Astrocyte of the cerebellum (primary cell): ENCODE results near the gene DIAPH2.

Experiments
- DNase-seq: peaks from one replicate; pipeline ENCODE4 v3.0.0-alpha.2; 2011; ENCODE audit warnings: low read depth
- H3K4me3 ChIP-seq: 2 replicates; pipeline ENCODE4 v1.5.1; 2011; ENCODE audit warnings: mild to moderate bottlenecking, low read depth, low read length, moderate library complexity
- CTCF ChIP-seq: IDR thresholded peaks from 2 replicates; pipeline ENCODE4 v1.5.1; 2012; ENCODE audit warnings: low read length, low read depth, moderate library complexity, mild to moderate bottlenecking; ENCODE audit errors: missing control alignments
- in situ Hi-C: cut with HindIII; loops from 2 replicates; pipeline ENCODE4 v1.10.0; 2017; ENCODE audit warnings: low sequenced_read_pairs

Gene DIAPH2

GRCh38 chrX:97199501-97199900 lies 514.9 kb downstream of the DIAPH2 start:
- in situ Hi-C loops, result no loop called here
- DNase-seq, result no peak
- H3K4me3 ChIP-seq, result no peak overlapping the region
- TF ChIP-seq CTCF, result no peak

GRCh38 chrX:97200454-97200853 lies 515.8 kb downstream of the DIAPH2 start:
- TF ChIP-seq CTCF, result no peak
- H3K4me3 ChIP-seq, result no peak overlapping the region
- DNase-seq, result no peak
- in situ Hi-C loops, result no loop called here

- in situ Hi-C loops, result no loop called here
- TF ChIP-seq CTCF, result no peak
- DNase-seq, result no peak
- H3K4me3 ChIP-seq, result no peak overlapping the region
Observed at GRCh38 chrX:97210501-97210900, 525.9 kb downstream of the DIAPH2 start.

GRCh38 chrX:97211070-97211469 lies 526.4 kb downstream of the DIAPH2 start:
- TF ChIP-seq CTCF, result no peak

GRCh38 chrX:97215186-97215585 lies 530.5 kb downstream of the DIAPH2 start:
- DNase-seq, result no peak
- H3K4me3 ChIP-seq, result no peak overlapping the region
- in situ Hi-C loops, result no loop called here
- TF ChIP-seq CTCF, result no peak

More at GRCh38 chrX:97211070-97211469, 526.4 kb downstream of the DIAPH2 start:
- no peak for DNase-seq
- in situ Hi-C loops, result no loop called here
- no peak overlapping the region for H3K4me3 ChIP-seq

GRCh38 chrX:97224148-97224547 lies 539.5 kb downstream of the DIAPH2 start:
- in situ Hi-C loops, result no loop called here
- no peak for DNase-seq
- H3K4me3 ChIP-seq, result no peak overlapping the region
- no peak for TF ChIP-seq CTCF

GRCh38 chrX:97229318-97229717 lies 544.7 kb downstream of the DIAPH2 start:
- no peak overlapping the region for H3K4me3 ChIP-seq
- DNase-seq, result no peak
- no peak for TF ChIP-seq CTCF
- in situ Hi-C loops, result no loop called here
